HG03432 (cell line): ENCODE data around the gene HSF5.
"Not testable (repeated sequence)": the region's sequence is repeated elsewhere in the genome, so short reads cannot be mapped to it uniquely, and the experiment has no call there.

Experiments used
- ATAC-seq: cut with Tn5 transposase; IDR thresholded peaks from one replicate; pipeline ENCODE4 v1.9.1; 2021; ENCODE audit warnings: mild to moderate bottlenecking, moderate library complexity; ENCODE audit not compliant: unreplicated experiment

The HSF5 gene

DNA sequence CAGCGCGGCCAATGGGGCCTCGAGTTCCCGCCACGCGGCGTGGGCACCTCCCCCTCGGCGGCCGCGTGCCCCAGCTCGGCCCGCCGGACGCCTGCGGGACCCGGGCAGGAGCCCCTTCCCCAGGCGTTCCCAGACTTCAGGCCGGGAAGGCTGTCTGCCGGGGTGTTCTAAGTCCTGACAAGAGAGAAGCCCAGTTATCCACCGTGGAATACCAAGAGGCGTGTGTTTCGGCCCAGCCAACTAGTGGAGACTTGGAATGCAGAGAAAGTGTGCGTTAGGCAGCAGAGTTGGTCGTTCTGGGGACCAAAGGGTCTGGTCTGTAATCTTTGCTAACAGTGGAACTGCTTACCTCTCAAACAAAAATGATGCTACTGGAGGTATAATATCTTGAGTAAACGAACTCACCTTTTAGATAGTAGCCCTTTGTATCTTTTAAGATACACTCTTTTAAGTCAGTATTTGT lies 251 bp upstream of the HSF5 start:
- ATAC-seq, result no peak

DNA sequence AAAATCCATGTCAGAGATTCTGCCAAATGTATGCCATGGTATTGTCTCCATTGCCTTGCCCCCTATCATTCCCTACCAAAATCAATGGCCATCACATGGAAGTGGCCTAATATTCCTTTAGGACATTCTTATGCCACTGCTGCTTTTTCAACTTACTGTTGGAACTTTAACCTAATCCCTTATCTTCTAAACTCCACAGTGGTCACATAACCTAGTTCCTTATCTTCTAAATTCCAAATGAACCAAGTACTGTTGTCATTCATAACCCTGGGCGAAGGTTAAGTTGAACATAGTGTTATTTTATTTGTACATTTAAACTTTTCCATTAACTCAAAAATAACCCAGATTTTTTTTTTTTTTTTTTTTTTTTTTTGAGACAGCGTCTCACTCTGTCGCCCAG lies 3.6 kb downstream of the HSF5 start:
- no peak for ATAC-seq

DNA sequence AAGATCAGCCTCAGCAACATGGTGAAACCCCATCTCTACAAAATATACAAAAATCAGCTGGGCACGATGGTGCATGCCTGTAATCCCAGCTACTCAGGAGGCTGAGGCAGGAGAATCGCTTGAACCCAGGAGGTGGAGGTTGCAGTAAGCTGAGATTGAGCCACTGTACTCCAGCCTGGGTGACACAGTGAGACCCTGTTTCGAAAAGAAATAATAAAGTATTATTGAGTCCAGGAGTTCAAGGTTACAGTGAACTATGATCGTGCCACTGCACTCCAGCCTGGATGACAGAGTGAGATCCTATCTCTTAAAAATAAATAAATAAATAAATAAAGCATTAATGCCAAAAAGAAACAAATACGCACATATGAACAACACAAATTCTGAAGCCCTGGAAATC lies 6.4 kb downstream of the HSF5 start:
- ATAC-seq, result not testable (repeated sequence)

DNA sequence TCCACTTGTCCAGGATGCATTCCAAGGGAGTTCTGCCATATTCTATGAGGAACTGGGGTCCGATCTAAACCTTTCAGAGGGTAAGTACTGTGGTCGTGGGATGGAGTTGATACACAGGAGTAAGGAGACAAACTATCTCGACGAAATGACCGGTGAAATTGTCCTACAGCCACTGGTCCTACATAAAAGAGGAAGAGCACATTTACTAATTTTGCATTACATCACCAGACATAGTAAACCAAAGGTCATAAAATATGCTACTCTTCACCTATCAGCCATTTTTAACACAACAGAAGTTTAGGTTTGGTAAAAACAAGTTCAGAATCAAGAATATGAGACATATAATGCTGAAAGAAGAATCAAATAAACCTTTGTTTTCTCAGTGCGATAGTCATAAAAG lies 8.1 kb downstream of the HSF5 start:
- no peak for ATAC-seq

DNA sequence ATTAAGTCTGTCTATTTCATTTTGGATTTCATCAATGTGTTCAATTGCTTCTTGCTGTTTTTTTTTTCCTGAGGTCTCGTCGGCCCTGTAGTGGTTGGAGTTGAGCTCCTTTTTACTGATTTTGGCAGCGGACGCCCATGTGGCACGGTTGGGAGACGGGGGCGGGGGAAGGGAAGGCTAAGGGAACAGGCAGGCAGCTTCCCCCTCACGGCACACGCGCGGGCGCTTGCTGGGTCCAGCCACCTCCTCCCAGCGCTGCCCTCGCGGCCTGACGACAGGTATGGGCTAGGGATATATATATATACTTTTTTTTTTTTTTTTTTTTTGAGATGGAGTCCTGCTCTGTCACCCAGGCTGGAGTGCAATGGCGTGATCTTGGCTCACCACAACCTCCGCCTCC lies 11.4 kb downstream of the HSF5 start:
- ATAC-seq, result no peak

DNA sequence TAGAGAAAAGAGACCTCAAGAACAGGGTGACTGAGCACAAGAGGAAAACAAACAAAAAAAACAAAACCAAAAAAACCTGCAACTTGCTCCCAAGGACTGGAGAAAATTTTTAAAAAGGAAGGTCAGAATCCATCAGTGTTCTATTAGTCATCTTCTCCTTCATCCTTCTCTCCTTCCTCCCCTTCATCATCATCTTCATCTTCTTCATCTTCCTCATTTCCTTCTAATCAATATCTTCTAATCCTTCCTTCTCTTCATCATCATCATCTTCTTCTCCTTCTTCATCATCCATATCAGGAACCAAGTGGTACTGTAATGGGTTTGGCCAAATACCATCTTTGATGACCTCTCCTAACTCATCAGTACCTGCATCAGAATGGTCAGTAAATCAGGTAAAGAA lies 12.2 kb downstream of the HSF5 start:
- ATAC-seq, result no peak

DNA sequence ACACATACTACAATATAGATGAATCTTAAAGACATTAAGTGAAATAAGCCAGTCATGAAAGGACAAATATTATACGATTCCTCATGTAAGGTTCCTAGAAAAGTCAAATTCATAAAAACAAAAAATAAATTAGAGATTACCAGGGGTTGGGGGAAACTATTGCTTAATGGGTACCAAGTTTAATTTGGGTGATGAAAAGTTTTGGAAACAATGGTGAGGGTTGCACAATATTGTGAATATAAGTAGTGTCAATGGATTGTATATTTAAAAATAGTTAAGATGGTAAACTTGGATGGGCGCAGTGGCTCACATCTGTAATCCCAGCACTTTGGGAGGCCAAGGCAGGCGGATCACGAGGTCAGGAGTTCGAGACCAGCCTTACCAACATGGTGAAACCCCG lies 17.9 kb downstream of the HSF5 start:
- no peak for ATAC-seq

DNA sequence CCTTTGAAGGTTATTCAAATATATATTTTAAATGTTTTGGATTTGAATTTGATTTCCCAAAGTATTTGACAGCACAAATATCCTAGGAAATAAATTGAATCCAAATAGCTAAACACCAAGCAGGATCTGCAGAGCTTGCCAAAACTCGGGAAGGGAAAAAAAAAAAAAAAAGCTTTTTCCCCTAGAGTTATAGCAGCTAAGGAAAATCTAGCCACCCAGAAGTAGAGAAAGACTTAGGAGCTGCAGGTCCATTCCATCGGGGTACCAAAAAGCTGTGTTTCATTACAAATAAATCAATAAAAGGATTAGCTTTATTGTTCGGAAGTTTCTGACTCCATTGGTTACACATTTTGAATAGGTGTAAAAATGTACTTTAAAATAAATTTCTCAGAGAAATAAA lies 19.3 kb downstream of the HSF5 start:
- no peak for ATAC-seq

DNA sequence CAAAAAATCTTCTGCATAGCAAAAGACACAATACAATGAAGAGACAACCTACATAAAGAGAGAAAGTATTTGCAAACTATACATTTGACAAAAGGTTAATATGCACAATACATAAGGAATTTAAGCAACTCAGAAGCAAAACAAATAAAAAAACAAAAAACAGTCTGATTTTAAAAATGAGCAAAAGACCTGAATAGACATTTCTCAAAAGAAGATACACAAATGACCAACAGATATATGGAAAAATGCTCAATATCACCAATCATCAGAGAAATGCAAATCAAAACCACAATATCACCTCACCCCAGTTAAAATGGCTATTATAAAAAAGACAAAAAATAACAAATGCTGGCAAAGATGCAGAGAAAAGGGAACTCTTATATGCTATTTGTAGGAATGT lies 32.7 kb downstream of the HSF5 start:
- ATAC-seq, result no peak

DNA sequence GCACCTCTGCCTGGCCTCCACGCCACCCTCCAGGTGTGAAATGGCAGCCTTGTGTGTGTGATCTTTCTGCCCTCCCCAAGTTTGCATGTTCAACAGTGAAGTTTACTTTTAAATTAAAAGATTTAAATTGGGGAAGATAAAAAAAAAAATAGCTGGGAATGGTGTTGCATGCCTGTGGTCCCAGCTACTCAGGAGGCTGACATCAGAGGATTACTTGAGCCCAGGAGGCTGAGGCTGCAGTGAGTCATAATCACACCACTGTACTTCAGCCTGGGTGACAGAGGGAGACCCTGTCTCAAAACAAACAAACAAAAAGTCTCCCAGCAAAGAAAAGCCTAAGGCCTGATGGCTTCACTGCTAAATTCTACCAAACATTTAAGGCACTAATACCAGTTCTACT lies 35.5 kb downstream of the HSF5 start:
- no peak for ATAC-seq

DNA sequence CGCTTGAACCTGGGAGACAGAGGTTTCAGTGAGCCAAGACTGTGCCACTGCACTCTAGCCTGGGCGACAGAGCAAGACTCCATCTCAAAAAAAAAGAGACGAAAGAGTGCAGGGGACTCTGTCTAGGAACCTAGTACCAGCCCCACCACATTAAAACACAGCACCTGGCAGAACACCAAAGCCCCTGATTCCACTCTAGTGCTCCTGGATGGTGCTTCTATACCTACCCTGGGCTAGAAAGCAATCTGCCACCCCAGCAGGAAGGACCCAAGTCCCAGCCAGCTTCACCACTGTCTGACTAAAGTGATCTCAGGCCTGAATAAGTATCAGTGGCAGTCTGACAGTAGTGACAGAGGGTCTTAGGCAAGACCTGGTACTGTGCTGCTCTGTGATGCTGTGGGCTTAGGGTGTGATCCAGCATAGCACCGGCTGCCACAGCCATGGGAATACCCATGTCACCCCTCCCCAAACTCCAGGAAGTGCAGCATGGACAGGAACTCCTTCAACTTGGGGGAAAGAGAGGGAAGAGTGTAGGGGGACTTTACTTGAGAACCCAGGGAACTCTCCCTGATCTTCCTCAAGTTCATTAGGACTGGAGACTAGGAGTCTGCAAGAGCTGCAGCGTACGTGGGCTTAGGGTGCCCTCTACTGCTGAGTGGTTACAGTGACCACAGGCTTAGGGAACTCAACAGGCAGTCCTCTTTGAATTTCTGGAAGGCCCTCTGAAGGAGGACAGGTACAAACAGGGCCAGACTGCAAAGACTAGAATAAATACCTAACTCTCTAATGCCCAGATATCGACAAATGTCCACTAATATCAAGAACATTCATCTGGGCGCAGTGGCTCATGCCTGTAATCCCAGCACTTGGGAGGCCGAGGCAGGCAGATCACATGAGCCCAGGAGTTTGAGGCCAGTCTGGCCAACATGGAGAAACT lies 40.9 kb downstream of the HSF5 start:
- no peak for ATAC-seq

DNA sequence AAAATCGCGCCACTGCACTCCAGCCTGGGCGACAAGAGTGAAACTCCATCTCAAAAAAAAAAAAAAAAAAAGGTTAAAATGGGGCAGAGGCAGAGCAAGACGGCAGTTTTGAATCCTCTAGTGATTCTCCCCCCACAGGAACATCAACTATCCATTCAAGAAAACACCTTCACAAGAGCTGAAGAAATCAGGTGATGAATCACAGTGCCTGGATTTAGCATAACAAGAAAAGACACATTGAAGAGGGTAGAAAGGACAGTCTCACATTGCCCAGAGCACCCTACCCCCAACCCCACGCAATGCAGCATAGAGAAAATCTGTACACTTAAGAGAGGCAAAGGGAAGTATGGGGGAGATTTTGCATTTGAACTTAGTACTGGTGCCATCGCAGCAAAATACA lies 42.1 kb downstream of the HSF5 start:
- ATAC-seq, result no peak

DNA sequence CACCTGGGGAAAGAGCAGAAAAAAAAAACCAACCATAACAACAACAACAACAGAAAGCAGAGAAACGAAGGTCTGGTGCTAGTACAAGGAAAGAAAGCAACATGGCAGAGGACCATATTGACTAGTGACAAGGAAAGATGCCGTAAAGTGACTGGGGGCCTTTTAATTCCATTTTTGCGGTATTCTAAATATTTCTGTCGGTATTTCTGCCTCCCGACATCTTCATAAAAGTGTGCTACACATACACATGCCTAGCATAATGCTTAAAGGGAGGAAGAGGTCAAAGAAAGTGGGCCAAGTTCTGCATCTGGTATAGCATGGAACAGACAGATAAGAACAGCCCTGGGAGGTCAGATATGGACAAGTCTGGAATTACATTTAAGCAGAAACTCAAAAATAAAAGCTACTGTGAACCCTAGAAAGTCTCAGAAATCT lies 51.4 kb downstream of the HSF5 start:
- no peak for ATAC-seq

DNA sequence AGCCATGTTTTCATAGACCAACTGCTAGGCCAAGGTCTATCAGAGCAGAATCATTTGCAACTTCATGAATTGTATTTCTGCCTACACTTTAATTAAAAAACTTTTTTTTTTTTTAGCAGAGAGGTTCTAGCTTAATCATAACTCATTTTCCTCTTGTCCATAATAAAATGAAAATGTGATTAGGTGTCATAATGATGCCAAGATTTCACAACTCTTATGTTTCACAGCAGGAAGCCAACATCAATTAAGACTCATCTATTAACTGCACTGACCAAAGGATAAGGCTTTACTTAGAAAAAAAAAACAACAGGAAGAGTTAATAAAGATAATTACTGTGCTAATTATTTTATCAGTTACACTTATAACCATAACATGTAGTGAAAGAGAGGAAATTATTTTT lies 52.0 kb downstream of the HSF5 start:
- no peak for ATAC-seq

DNA sequence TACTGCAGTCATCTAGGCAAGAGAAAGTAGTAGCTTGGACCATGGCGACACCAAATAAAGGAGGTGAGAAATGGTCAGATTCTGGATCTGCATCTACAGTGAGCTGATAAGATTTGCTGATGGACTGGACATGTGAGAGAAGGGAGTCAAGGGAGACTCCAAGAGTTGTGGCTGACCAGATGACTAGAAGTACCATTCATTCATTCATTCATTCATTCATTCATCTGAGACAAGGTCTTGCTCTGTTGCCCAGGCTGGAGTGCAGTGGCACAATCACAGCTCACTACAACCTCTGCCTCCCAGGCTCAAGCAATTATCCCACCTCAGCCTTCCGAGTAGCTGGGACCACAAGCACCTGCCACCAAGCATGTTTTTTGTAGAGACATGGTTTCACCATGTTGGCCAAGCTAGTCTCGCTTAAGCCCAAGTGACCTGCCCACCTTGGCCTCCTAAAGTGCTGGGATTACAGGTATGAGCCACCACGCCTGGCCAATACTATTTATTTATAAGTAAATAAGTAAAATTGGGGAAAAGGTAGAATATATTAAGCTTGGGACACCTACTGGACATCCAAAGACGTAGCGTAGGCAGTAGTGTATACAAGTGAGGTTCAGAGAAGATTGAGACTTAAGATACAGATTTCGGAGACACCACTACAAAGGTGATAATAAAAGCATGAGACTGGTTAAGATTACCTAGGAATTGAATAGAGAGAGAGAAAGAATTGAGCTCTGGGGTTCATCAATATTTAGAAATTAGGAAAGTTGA lies 55.2 kb downstream of the HSF5 start:
- no peak for ATAC-seq

DNA sequence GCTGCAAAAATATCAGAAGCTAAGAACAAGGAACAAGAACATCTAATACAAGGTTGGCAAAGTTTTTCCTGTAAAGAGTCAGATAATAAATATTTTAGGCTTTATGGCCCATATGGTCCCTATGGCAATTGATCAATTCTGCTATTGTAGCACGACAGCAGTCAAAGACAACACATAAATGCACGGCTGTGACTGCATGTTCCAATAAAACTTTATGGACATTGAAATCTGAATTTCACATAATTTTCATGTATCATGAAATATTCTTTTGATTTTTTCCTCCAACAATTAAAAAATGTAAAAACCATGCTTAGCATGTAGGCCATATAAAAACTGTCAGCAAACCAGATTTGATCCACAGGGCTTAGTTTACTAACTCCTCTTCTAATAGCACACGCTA lies 60.4 kb downstream of the HSF5 start:
- ATAC-seq, result no peak

DNA sequence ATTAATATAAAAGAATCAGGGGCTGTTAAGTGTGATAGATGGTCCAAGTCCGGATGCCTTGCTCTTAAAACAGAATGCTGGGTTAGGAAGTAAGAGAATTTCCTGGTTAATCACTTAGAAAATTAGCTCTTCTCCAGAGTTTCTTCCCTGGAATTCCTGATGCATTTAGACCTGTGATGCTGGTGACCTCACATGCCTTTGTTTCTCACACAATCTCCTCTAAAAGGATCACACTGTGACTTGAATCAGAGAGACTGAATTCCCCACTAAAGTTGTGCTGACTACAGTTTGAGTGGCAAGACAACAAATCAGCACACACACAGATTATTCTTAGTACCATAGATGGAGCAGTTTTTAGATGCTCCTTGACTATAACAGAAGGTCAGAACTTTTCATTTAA lies 66.5 kb downstream of the HSF5 start:
- ATAC-seq, result no peak

DNA sequence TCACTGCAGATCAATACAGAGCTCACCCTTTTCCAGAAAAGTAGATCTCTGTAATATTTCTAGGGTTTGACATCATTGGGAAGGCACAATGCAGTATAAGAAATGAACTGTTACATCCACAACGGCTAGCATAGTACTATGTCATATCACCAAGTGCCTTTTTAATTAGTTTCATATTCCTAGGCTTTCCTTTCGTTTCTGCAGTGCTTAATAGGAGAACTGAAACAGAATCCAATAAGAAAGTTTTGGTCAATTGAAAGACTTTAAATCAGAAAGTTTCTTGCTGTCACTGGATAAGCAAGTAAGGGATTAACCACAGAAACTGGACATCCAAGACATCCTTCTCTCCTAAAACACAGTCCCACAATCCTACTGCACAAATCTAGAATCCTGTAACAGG lies 67.4 kb downstream of the HSF5 start:
- ATAC-seq, result no peak

DNA sequence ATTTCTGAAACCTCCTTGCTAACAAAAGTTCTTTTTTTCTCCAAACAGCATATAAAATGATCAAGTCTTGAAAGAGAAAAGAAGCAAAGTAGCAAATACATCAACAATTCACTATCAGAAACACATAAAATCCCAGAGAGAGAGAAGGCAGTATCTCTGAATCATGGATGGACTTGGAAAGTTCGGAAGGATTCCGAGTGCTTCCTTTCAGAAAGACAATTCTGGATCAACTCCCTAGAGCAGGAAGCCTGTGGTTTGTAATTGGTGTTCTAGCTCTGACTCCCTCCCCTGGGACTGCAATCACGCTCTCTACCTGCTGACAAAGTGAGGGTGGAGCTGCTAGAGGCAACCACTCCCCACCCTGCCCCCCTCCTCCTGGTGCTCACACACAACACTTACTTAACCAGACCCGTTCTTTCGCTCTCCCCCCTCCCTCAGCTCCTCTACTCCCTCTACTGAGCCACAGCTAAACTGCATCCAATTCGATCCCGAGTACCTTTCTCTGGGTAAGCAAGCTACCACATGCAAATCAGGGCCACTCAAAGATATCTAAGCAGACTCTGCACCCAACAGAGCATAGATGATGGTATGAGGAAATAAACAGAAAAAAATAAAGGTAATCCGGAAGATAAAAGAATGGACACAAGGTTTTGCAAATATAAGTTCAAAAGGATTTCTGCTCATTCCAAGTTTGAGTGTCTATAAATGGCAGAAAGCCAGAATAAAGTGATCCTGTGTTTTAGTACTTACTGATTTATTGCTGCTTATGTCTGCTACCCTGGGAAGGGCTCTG lies 70.7 kb downstream of the HSF5 start, which contains the start of gene RNF43:
Gene RNF43, minus strand, starts transcription at position 235 of the 793 bp plus-strand sequence. CDS start 1,957 bp downstream, outside the sequence.
- ATAC-seq, result peak; percentile 95

DNA sequence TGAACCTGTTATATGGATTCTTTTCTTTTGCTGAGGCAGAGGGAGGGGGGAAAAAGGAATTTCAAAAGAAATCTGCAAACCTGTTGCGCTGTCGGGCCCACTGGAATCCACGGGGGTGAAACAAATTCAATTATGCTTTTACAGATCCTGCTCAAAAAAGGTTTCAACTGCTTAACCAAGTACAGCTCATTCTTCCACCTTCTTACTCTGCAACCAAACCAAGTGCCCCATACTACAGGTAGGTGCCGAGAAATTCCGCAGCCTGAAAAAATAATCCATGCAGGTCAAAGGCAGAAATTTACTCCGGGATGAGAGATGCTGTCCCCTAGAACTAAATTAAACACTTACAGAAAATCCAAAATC lies 71.3 kb downstream of the HSF5 start:
- no peak for ATAC-seq

DNA sequence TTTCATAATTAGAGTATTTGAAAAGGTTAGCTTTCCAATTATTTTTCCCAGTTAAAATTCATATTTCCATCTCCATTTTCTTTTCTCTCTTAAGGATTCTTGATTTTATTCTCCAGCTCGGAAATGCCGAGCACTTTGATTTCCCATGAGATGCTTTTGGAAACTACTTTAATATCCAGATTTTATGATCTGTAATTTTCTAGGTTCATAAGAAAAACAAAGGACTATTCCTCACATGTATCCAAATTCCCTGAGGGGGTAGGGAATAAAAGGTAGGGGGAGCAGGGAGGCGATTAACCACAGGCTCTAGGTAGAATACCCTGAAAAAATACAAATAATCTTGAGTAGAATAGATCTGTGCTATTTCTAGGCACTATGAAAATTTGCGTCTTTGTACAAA lies 71.8 kb downstream of the HSF5 start:
- no peak for ATAC-seq
